Karpas-422 (cell line): ENCODE data around the gene TRIM72. TPM values are rescaled to one million over a fixed set of nuclear protein-coding genes. Genes with fewer than 3 reads are reported as not detected.

Source experiments
- DNase-seq: peaks from one replicate; pipeline ENCODE4 v3.0.0-alpha.2; 2015
- H2AFZ ChIP-seq: fragments of 200-600 bp; sonication (generic); 2 replicates; pipeline ENCODE4 v1.6.1; 2014; ENCODE audit warnings: antibody characterized with exemption, low read length, mixed read lengths
- H3K27ac ChIP-seq: fragments of 200-600 bp; sonication (generic); 2 replicates; pipeline ENCODE4 v1.5.1; 2014; ENCODE audit warnings: mild to moderate bottlenecking, low read length, moderate library complexity
- H3K27me3 ChIP-seq: fragments of 200-600 bp; sonication (generic); 2 replicates; pipeline ENCODE4 v1.6.1; 2014; ENCODE audit warnings: low read length, mixed read lengths
- H3K36me3 ChIP-seq: fragments of 200-600 bp; sonication (generic); 2 replicates; pipeline ENCODE4 v1.6.1; 2014; ENCODE audit warnings: low read length, mixed read lengths; ENCODE audit not compliant: insufficient read depth
- H3K4me1 ChIP-seq: fragments of 200-600 bp; sonication (generic); 2 replicates; pipeline ENCODE4 v1.6.1; 2014; ENCODE audit warnings: mild to moderate bottlenecking, low read length, mixed read lengths
- H3K4me2 ChIP-seq: fragments of 200-600 bp; sonication (generic); 2 replicates; pipeline ENCODE4 v1.6.1; 2014; ENCODE audit warnings: low read length, low read depth, mild to moderate bottlenecking; ENCODE audit not compliant: poor library complexity, severe bottlenecking
- H3K4me3 ChIP-seq: fragments of 200-600 bp; sonication (generic); 2 replicates; pipeline ENCODE4 v1.5.1; 2014; ENCODE audit warnings: mild to moderate bottlenecking, antibody characterized with exemption, low read length, mixed read lengths
- H3K79me2 ChIP-seq: fragments of 200-600 bp; sonication (generic); 2 replicates; pipeline ENCODE4 v1.6.1; 2014; ENCODE audit warnings: mild to moderate bottlenecking, low read length, mixed read lengths
- H3K9ac ChIP-seq: fragments of 200-600 bp; sonication (generic); 2 replicates; pipeline ENCODE4 v1.6.0; 2014; ENCODE audit warnings: low read length
- H3K9me2 ChIP-seq: fragments of 200-600 bp; sonication (generic), shearing (Covaris generic); replicated peaks from 2 replicates; pipeline ENCODE4 v1.6.0; 2014; ENCODE audit warnings: mild to moderate bottlenecking, low read length, moderate library complexity; ENCODE audit not compliant: insufficient read depth
- H3K9me3 ChIP-seq: fragments of 300-700, 200-600 bp; sonication (generic); 2 replicates; pipeline ENCODE4 v1.6.1; 2014; ENCODE audit warnings: low read length, mixed read lengths
- H4K20me1 ChIP-seq: fragments of 200-600 bp; sonication (generic); 2 replicates; pipeline ENCODE4 v1.6.1; 2014; ENCODE audit warnings: mild to moderate bottlenecking, antibody characterized with exemption, low read length, low read depth; ENCODE audit not compliant: insufficient read depth
- total RNA-seq: library from RNA; depleted of rRNA; stranded (reverse); fragments of >200 nt; shearing (Covaris generic); gene quantifications from 2 replicates; pipeline ENCODE4 v1.2.3, GENCODE V29; 2014; ENCODE audit warnings: low replicate concordance

The TRIM72 gene
- total RNA-seq, 1 experiment from 2014 or later: not detected

DNA sequence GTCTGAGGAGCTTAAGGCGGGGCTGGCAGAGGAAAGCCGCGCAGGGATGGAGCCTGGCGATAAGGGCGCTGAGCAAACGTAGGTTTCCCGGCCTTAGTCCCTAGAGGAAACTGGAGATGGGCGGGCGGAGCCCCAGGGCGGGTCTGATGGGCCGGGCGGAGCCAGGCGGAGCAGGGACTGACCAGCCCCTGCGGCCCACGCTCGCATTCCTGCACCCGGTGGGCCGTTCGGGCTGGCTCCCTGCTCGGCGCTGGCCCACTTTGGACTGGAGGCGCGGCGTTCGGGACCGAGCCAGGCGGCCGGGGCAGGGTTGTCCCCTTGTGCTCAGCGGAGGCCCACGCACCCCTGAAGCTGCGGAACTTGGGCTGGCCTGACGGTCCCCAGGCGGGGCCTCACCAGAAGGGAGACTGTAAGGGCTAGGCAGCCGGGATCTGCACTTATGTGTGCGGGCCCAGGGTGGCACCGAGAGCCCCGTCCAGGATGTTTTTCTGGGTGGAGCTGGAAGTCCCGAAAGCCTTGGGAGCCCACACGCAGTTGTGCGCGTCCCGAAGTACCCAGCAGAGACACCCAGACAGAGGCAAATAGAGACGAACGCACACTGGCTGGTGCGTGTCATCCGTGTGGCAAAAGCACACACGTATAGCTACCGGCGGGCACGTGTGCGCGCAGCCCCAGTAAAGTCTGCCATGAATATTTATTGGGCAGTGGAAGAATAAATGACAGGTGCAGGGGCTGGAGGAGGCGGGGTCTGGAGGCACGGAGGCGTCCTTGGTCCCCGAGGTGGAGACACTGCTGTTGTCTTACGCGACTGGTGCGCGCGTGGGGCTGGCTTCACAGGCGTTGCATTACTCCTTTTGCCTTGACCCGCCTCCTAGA is 1.6 kb downstream of the TRIM72 start:
- Histone ChIP-seq H3K79me2 (no peaks in the 10 kb centered on the region), H3K4me2 (peak overlapping the region; percentile 50), H2AFZ (no peak overlapping the region), H3K4me1 (peaks cover 10% of the 10 kb centered on the region), H3K9me2 (no peaks in the 10 kb centered on the region), H3K27me3 (no peaks in the 10 kb centered on the region), H3K9me3 (no peaks in the 10 kb centered on the region), H3K27ac (no peak overlapping the region), H3K9ac (no peak overlapping the region), H4K20me1 (no peaks in the 10 kb centered on the region), H3K36me3 (no peaks in the 10 kb centered on the region), H3K4me3 (peak overlapping the region; percentile 20; the same call in 1 of the 2 replicates)
- no peak for DNase-seq

DNA sequence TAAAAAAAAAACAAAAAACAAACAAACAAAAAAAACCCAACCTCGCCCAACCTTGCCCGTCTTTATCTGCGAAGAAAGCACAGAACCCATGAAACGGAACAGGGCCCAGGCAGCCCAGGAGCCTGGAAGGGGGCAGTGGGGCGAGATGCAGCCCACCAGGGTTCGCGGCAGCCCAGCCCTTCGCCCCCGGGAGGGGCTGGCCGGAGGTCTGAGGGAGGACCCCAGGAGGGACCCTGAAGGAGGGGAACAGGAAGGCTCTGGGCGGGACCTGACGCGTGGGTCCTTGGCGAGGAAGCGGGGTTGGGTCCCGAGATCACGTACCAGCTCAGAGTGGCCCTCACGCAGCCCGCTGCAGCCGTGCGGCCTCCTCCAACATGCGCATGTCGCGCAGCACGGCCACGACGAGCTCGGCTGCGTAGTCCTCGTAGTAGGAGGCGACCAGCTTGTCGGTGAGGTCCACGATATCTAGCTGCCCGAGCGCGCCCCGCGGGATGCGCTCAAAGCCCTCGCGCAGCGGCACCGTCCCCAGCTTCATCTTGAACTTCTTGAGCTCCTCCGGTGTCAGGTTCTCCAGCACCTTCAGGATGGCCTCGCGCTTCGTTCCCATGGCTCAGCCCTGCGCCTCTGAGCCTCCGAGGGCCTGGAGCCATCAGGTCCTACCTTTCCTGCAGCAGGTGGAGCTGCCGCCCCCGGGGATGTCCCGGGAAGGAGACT is 2.7 kb downstream of the TRIM72 start, which contains the start of gene PYDC1:
Gene PYDC1, minus strand, starts transcription at position 714 of the 714 bp plus-strand sequence. Its CDS starts 107 bp downstream, at position 607.
- H3K36me3 ChIP-seq: no peaks in the 10 kb centered on the region
- H3K9me2 ChIP-seq: no peaks in the 10 kb centered on the region
- H3K4me2 ChIP-seq: no peak within 1 kb of the TSS
- peaks cover 10% of the 10 kb centered on the region for H3K4me1 ChIP-seq
- no peak within 1 kb of the TSS for H3K27ac ChIP-seq
- no peak within 1 kb of the TSS for H3K4me3 ChIP-seq
- H2AFZ ChIP-seq: no peak within 1 kb of the TSS
- H3K27me3 ChIP-seq: no peaks in the 10 kb centered on the region
- H4K20me1 ChIP-seq: no peaks in the 10 kb centered on the region
- H3K9ac ChIP-seq: no peak within 1 kb of the TSS
- no peaks in the 10 kb centered on the region for H3K79me2 ChIP-seq
- H3K9me3 ChIP-seq: no peaks in the 10 kb centered on the region
- no peak for DNase-seq

DNA sequence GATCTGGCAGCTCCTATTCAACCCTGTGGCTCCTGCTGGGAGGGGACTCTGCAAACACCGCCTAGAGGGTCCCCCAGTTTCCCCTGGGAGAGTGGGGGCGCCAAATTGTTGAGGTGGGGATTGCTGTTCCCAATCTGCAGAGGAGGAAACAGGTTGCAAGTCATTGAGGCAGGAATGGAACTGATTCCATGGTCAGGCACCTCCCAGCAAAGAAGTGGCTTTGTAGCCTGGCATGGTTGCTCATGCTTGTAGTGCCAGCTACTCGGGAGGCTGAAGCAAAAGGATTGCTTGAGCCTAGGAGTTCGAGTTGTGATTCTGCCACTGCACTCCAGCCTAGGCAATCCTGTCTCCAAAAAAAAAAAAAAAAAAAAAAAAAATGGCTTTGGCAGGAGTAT is 3.2 kb downstream of the TRIM72 start:
- no peak overlapping the region for H3K4me3 ChIP-seq
- H4K20me1 ChIP-seq: no peaks in the 10 kb centered on the region
- H3K9me2 ChIP-seq: no peaks in the 10 kb centered on the region
- H2AFZ ChIP-seq: no peak overlapping the region
- H3K36me3 ChIP-seq: no peaks in the 10 kb centered on the region
- DNase-seq: no peak
- no peak overlapping the region for H3K4me2 ChIP-seq
- peaks cover 10% of the 10 kb centered on the region for H3K4me1 ChIP-seq
- no peaks in the 10 kb centered on the region for H3K79me2 ChIP-seq
- H3K27me3 ChIP-seq: no peaks in the 10 kb centered on the region
- no peak overlapping the region for H3K9ac ChIP-seq
- H3K27ac ChIP-seq: no peak overlapping the region
- H3K9me3 ChIP-seq: no peaks in the 10 kb centered on the region

DNA sequence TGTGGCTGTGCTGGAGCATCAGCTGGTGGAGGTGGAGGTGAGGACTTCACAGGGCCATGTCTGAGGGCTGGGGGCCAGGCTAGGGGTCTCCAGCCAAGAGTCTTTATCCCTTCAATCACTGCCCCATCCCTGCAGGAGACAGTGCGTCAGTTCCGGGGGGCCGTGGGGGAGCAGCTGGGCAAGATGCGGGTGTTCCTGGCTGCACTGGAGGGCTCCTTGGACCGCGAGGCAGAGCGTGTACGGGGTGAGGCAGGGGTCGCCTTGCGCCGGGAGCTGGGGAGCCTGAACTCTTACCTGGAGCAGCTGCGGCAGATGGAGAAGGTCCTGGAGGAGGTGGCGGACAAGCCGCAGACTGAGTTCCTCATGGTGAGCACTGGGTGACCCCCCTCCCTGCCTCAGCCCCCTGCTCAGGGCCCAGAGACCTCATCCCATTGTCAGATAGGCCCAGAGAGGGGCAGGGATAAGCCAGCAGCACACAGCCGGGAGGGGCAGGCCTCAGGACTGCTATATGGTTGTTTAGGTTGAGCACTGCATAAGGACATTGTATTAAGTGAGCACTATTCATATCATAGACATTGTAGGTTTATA is 5.3 kb downstream of the TRIM72 start:
- Histone ChIP-seq H3K27ac (no peak overlapping the region), H3K9me3 (no peaks in the 10 kb centered on the region), H3K4me3 (no peak overlapping the region), H3K4me1 (peaks cover 6% of the 10 kb centered on the region), H3K79me2 (no peaks in the 10 kb centered on the region), H3K9me2 (no peaks in the 10 kb centered on the region), H2AFZ (no peak overlapping the region), H3K4me2 (no peak overlapping the region), H3K9ac (no peak overlapping the region), H3K36me3 (no peaks in the 10 kb centered on the region), H4K20me1 (no peaks in the 10 kb centered on the region), H3K27me3 (no peaks in the 10 kb centered on the region)
- no peak for DNase-seq

DNA sequence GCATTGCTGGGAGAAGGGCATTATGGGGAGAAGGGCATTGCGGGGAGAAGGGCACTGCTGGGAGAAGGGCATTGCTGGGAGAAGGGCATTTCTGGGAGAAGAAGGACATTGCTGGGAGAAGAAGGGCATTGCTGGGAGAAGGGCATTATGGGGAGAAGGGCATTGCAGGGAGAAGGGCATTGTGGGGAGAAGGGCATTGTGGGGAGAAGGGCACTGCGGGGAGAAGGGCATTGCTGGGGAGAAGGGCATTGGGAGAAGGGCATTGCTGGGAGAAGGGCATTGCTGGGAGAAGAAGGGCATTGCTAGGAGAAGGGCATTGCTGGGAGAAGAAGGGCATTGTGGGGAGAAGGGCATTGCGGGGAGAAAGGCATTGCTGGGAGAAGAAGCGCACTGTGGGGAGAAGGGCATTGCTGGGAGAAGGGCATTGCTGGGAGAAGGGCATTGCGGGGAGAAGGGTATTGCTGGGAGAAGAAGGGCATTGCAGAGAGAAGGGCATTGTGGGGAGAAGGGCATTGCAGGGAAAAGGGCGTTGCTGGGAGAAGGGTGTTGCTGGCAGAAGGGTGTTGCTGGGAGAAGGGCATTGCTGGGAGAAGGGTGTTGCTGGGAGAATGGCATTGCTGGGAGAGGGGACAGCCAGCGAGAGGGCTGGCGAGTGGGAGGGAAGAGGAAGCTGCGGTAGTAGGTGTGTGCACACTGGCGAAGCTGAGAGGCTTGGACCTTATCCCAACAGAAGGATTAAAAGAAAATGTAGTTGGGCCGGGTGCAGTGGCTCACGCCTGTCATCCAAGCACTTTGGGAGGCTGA is 7.6 kb downstream of the TRIM72 start:
- no peaks in the 10 kb centered on the region for H3K79me2 ChIP-seq
- H2AFZ ChIP-seq: no peak overlapping the region
- H3K4me1 ChIP-seq: no peaks in the 10 kb centered on the region; the same call in 1 of the 2 replicates
- no peaks in the 10 kb centered on the region for H4K20me1 ChIP-seq
- H3K4me2 ChIP-seq: no peak overlapping the region
- no peaks in the 10 kb centered on the region for H3K9me2 ChIP-seq
- no peak overlapping the region for H3K27ac ChIP-seq
- H3K36me3 ChIP-seq: no peaks in the 10 kb centered on the region
- no peaks in the 10 kb centered on the region for H3K9me3 ChIP-seq
- DNase-seq: peak; percentile 68
- H3K27me3 ChIP-seq: no peaks in the 10 kb centered on the region
- H3K9ac ChIP-seq: no peak overlapping the region
- H3K4me3 ChIP-seq: no peak overlapping the region

DNA sequence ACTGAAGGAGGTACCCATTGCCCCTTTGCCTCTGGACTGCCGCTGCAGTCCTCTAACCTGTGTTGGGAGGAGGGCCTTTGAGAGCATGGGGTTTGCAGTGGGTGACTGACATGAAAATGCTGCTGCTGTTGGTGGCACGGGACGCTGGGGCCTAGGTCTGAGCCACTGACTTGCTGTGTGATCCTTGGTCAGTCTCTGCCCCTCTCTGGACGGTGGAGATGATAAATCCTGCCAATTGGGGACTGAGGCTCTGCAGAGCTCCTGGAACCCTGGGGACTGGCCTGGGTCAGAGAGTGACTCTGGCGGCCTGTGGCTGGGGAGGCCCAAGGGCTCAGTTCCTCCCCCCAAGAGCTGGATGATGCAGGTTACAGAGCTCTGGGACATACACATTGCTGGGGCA is 9.1 kb downstream of the TRIM72 start:
- DNase-seq: no peak
- Histone ChIP-seq H3K4me1 (no peaks in the 10 kb centered on the region), H2AFZ (no peak overlapping the region), H3K4me2 (no peak overlapping the region), H3K27ac (no peak overlapping the region), H3K36me3 (no peaks in the 10 kb centered on the region), H3K9ac (no peak overlapping the region), H3K79me2 (no peaks in the 10 kb centered on the region), H3K9me3 (no peaks in the 10 kb centered on the region), H3K27me3 (no peaks in the 10 kb centered on the region), H3K4me3 (no peak overlapping the region), H4K20me1 (no peaks in the 10 kb centered on the region), H3K9me2 (no peaks in the 10 kb centered on the region)

DNA sequence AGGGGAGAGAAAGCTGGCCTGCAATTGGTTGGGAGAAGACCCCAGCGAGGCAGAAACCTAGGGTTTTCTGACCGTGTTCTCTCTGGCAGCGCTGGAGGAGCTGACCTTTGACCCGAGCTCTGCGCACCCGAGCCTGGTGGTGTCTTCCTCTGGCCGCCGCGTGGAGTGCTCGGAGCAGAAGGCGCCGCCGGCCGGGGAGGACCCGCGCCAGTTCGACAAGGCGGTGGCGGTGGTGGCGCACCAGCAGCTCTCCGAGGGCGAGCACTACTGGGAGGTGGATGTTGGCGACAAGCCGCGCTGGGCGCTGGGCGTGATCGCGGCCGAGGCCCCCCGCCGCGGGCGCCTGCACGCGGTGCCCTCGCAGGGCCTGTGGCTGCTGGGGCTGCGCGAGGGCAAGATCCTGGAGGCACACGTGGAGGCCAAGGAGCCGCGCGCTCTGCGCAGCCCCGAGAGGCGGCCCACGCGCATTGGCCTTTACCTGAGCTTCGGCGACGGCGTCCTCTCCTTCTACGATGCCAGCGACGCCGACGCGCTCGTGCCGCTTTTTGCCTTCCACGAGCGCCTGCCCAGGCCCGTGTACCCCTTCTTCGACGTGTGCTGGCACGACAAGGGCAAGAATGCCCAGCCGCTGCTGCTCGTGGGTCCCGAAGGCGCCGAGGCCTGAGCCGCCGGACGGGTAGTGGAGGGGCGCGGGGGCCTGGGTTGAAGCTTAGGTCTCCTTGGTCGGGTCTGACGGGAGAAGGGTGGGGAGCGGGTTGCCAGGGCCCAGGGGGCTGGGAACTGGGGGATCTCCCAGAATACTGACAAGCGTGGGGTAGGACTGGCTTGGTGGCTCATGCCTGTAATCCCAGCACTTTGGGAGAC is 10.4 kb downstream of the TRIM72 start:
- H3K4me1 ChIP-seq: no peaks in the 10 kb centered on the region
- H4K20me1 ChIP-seq: no peaks in the 10 kb centered on the region
- H3K27ac ChIP-seq: no peak overlapping the region
- H3K9me2 ChIP-seq: no peaks in the 10 kb centered on the region
- H3K4me2 ChIP-seq: no peak overlapping the region
- H3K9ac ChIP-seq: no peak overlapping the region
- H2AFZ ChIP-seq: no peak overlapping the region
- DNase-seq: no peak
- H3K4me3 ChIP-seq: no peak overlapping the region
- H3K9me3 ChIP-seq: no peaks in the 10 kb centered on the region
- no peaks in the 10 kb centered on the region for H3K79me2 ChIP-seq
- H3K36me3 ChIP-seq: no peaks in the 10 kb centered on the region
- H3K27me3 ChIP-seq: no peaks in the 10 kb centered on the region
